Myometrial cell (primary cell): ENCODE measurements around the gene IST1. TPM values are rescaled to one million over a fixed set of nuclear protein-coding genes. Genes with fewer than 3 reads are reported as not detected.

ENCODE experiments used
- total RNA-seq: library from RNA; depleted of rRNA; stranded (reverse); fragments of >200 nt; gene quantifications from 2 replicates; pipeline ENCODE4 v1.2.3, GENCODE V29; 2015

Gene IST1
- 136 and 140 TPM in 2 replicates for total RNA-seq

DNA sequence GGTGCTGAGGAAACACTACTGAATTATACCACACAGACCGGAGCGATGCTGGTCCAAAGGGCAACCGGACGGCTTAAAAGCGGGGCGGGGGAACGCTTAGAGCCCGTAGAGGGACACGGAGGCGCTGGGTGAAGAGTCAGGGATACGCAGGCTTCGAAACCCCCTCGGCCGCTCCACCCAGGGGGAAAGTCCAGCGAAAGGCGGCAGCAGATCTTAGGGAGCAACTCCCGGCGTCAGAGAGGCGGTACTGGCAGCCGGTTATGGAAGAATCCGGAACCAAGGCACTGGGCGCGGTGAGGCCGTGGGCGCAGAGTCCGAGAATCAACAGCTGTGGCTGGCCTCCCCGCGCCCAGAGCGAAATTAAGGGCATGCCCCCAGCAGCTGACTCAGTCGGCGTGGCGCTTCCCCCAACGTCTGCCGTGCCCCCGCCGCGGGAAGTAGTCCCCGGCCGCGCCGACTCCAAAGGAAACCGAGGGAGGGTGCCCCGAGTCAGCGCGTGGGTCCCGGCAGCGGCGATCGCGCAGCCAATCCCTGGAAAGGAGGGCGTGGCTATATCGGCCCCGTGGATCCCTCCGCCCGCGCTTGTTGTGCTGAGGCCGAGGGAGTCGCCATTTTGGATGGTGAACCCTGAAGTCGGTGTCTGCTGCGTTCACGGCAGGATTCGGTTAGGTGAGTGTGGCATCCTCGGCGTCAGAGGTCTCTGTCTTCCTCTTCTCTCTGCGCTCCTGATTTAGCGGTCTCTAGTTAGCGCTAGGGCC lies at the start of gene IST1:
Gene IST1 (plus strand): TSS at position 611 of the 758 bp plus-strand sequence. CDS start 20,110 bp downstream, outside the sequence.

DNA sequence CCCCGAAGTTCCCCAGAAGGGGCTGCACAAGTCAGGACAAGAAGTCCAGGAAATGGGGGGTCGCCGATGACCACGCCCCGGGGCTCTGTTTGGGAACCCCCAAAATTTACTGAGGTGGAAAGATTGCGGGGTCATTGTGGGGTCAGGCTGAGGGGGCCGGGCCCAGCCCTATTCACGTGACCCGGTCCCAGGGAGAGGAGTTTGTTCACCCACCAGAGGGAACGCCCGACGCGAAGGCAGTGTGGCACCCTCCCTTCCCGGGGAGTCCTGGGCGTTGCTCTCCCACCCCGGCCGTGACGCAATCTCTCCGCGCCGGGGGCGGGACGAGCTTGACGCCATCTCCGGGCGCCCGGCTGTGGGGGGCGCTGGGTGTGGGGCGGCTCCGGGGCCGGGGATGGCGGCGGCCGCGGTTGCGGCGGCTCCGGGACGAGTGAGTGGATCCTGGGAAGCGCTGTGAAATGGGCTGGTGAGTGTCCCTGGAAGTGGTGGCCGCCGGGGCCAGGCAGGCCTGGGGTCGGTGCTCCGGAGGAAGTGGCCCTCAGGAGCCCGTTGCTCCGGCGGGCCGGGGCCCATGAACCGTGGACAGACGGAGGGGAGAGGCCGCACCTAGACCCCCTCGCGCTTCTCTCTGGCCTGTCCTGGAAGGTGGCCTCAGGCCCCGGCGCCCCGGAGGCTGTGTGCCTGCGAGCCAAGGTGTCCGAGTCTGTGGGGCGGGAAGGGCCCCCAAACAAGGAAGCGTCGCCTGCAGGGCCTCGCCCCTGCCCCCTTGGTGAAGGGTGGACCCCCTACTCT lies 49.5 kb upstream of the IST1 start, which contains the start of gene ATXN1L:
Gene ATXN1L (plus strand): TSS at position 338 of the 792 bp plus-strand sequence. CDS start 3,765 bp downstream, outside the sequence.

DNA sequence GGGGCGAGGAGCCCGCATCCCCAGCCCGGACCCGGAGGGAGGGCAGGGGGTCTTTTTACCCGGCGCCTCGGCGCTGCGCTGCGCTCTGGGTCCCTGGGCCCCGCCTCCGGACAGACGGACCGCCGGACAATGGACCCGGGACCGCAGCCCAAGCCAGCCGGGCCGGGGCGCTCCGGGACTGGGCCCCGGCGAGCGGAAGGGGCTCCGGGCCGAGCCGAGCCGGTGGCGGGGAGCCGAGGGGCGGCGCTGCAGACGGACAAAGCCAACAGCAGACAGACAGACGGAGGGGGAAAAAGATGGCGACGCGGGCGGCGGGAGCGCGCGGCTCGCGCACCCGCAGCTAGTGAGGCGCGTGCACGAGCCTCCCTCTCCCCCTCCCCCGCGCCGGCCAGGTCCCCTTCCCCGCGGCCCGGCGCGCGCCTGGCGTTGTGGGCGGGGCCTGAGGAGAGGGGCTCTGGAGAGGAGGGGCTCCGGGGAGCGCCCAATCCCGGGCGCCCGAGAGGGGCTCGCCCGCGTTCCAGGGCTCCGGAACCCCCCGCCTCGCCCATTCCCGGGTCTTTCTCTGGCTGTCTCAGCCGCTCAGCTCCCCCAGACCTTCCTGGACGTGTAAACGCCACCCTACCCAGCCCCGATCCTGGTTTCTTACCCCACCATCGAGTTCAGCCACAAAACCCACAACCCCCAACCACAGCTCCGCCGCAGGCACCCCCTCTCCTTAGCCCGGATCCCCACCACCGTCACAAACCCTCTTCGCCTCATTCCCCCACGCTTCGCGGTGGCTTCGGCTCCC lies 11.3 kb upstream of the IST1 start, which contains the start of gene ZNF821:
Gene ZNF821 (minus strand): TSS at position 334 of the 790 bp plus-strand sequence. CDS start 4,236 bp downstream, outside the sequence.

Other genes starting within 250 kb of the IST1 start
- gene PHLPP2, start 170.8 kb upstream of the IST1 start, total RNA-seq: 4.0 and 6.0 TPM in 2 replicates
- gene AP1G1, start 86.7 kb upstream of the IST1 start, total RNA-seq: 51.9 and 56.9 TPM in 2 replicates
- gene ATXN1L, start 49.6 kb upstream of the IST1 start, total RNA-seq: 4.9 and 6.2 TPM in 2 replicates
- gene ZNF821, start 11.3 kb upstream of the IST1 start, total RNA-seq: 3.7 and 5.8 TPM in 2 replicates
- gene PKD1L3, start 104.9 kb downstream of the IST1 start, total RNA-seq: not detected in 2 replicates
- gene DHODH, start 113.2 kb downstream of the IST1 start, total RNA-seq: 2.6 and 4.8 TPM in 2 replicates
- not detected in 2 replicates for gene HP, start 159.0 kb downstream of the IST1 start, total RNA-seq
- gene HPR, start 167.7 kb downstream of the IST1 start, total RNA-seq: not detected in 2 replicates
- gene TXNL4B, start 198.1 kb downstream of the IST1 start, total RNA-seq: 7.5 and 9.9 TPM in 2 replicates
- gene DHX38, start 198.3 kb downstream of the IST1 start, total RNA-seq: 34.6 and 42.4 TPM in 2 replicates